ENCODE results near the gene ARHGAP12.
"Not testable (repeated sequence)": the region's sequence is repeated elsewhere in the genome, so short reads cannot be mapped to it uniquely, and the experiment has no call there.

Gene ARHGAP12

GRCh38 chr10:31906039-31906438 is 22.6 kb downstream of the ARHGAP12 start:
- no peak for TF ChIP-seq CTCF (IDR thresholded peaks at IDR 0.05; ENCODE audit: low read depth, low read length)
- DNase-seq (ENCODE audit: low read depth in 2 of 2): no peak
- no peak overlapping the region for H3K4me3 ChIP-seq (replicated peaks in 1 of 2; ENCODE audit: low read depth in 2 of 2, low read length in 2 of 2)

- TF ChIP-seq CTCF (IDR thresholded peaks at IDR 0.05; ENCODE audit: low read depth, low read length): no peak
- H3K4me3 ChIP-seq (replicated peaks in 1 of 2; ENCODE audit: low read depth in 2 of 2, low read length in 2 of 2): no peak overlapping the region
- DNase-seq (ENCODE audit: low read depth in 2 of 2): no peak
Observed at GRCh38 chr10:31905586-31905985, 23.0 kb downstream of the ARHGAP12 start.

- H3K4me3 ChIP-seq (replicated peaks in 1 of 2; ENCODE audit: low read depth in 2 of 2, low read length in 2 of 2): no peak overlapping the region
- no peak for TF ChIP-seq CTCF (IDR thresholded peaks at IDR 0.05; ENCODE audit: low read depth, low read length)
- no peak for DNase-seq (ENCODE audit: low read depth in 2 of 2)
Observed at GRCh38 chr10:31902625-31903024, 26.0 kb downstream of the ARHGAP12 start.

DNA sequence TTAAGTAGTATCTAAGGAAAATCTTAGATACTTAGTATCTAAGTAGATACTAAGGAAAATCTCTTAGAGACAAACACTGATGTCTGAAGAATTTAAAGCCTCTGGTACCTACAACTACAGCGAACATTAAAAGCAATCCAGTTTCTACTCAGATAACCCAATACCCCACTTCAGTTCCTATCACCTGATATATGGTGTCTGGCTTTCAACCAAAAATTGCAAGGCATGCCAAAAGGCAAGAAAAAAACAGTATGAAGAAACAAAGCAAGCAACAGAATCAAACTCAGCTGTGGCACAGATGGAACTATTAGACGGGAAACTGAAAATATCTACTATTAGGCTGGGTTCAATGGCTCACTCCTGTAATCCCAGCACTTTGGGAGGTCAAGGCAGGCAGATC is 31.1 kb downstream of the ARHGAP12 start:
- no peak for TF ChIP-seq CTCF (IDR thresholded peaks at IDR 0.05; ENCODE audit: low read depth, low read length)
- no peak overlapping the region for H3K4me3 ChIP-seq (replicated peaks in 1 of 2; ENCODE audit: low read depth in 2 of 2, low read length in 2 of 2)
- DNase-seq (ENCODE audit: low read depth in 2 of 2): peak in 1 of 2 donors; percentile 37

DNA sequence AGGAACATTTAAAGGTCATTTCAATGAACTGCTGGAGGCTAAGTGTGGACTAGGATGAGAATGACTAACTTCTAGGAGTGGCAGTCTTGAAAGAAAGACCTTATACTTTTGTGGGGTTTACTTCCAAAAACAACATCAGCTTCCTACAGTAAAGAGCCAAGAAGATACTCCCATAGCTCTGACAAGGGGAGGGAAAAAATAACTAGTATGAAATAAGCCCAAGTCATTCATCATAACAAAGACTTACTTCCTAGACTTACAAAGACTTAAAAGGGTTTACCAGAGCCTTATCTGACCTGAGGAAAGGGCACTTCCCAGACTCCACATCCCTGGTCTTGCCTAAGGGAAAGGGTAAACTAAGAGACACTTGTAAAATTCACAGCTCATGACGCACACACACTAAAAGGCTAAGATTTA is 31.7 kb downstream of the ARHGAP12 start:
- DNase-seq (ENCODE audit: low read depth in 2 of 2): peak; percentile 81
- no peak for TF ChIP-seq CTCF (IDR thresholded peaks at IDR 0.05; ENCODE audit: low read depth, low read length)
- no peak overlapping the region for H3K4me3 ChIP-seq (replicated peaks in 1 of 2; ENCODE audit: low read depth in 2 of 2, low read length in 2 of 2)

GRCh38 chr10:31895722-31896121 is 32.9 kb downstream of the ARHGAP12 start:
- not testable (repeated sequence) for DNase-seq (ENCODE audit: low read depth in 2 of 2); H3K4me3 ChIP-seq (replicated peaks in 1 of 2; ENCODE audit: low read depth in 2 of 2, low read length in 2 of 2)

DNA sequence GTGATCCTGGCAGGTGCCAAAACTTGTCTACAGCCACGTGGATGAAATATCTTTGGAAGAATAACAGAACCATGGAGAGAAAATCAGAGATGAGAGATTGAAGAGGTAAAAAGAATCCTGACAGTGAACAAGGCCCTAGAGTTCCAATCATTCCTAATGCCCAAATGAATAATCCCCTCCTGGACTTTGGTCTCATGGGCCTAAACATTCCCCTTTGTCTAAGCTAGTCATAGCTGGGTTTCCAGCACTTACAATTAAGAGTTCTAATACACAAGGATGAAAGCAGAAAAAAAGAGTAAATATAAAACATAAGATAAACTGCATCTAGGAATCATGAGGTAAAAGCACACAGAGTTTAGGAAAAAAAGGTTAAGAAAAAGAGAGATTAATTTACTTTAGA is 40.2 kb downstream of the ARHGAP12 start:
- H3K4me3 ChIP-seq (replicated peaks in 1 of 2; ENCODE audit: low read depth in 2 of 2, low read length in 2 of 2): no peak overlapping the region
- no peak for TF ChIP-seq CTCF (IDR thresholded peaks at IDR 0.05; ENCODE audit: low read depth, low read length)
- DNase-seq (ENCODE audit: low read depth in 2 of 2): no peak

All from cardiac fibroblast (primary cell).